Measurements from ENCODE around the gene ZG16.

DNA sequence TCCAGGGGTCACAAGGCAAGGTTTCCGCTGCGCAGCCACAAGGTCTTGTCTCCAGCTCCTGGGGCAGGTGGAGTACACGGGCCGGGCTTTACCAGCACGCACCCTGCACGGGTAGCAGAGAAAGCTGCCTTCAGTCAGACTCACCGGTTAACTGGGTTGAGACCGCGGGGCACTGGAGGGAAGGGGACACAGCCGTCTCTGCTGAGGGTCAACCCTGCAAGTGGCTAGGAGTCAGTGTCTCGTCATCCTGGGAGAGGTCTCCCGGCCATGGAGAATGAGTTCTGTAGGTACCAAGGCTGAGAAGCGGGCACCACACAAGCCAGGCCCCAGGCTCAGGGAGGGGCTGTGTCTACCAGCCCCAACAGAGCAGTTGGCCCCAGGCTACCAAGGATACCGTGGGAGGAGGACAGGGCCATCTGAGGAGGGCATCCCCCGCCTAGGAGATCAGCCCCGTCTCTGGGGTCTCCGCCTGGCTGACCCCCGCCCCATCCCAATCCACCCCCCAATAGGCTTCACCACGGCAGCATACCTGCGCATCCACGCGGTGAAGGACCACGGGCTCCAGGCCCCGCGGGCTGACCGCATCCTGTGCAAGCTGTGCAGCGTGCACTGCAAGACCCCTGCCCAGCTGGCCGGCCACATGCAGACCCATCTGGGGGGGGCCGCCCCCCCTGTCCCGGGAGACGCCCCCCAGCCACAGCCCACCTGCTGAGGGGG, 31.1 kb downstream of the ZG16 start:
- TF ChIP-seq TARDBP (IDR thresholded peaks at IDR 0.05) (no peak), LEF1 (IDR thresholded peaks at IDR 0.05; ENCODE audit: borderline replicate concordance) (no peak), FOXM1 (IDR thresholded peaks at IDR 0.05; ENCODE audit: borderline replicate concordance) (no peak), HDGF (IDR thresholded peaks at IDR 0.05; ENCODE audit: borderline replicate concordance) (no peak), BHLHE40 (IDR thresholded peaks at IDR 0.05; ENCODE audit: borderline replicate concordance) (no peak), SUZ12 (IDR thresholded peaks at IDR 0.05) (no peak)
